ENCODE measurements around the gene TRIM5.

GRCh38 chr11:5674391-5674790 lies 10.5 kb downstream of the TRIM5 start:
- TF ChIP-seq TAF1 (IDR thresholded peaks at IDR 0.05; ENCODE audit: control insufficient read depth, extremely low read depth, insufficient read depth, low read length, severe bottlenecking) (no peak), CREB3 (tag; conservative IDR thresholded peaks at IDR 0.05; ENCODE audit: low read depth) (no peak), ZNF655 (CRISPR knock-in tag; IDR thresholded peaks at IDR 0.05) (no peak), CTCF (IDR thresholded peaks at IDR 0.05 in 2 of 3, conservative IDR thresholded peaks at IDR 0.05 in 1 of 3; ENCODE audit: insufficient read depth in 2 of 3, low read depth in 1 of 3, low read length in 3 of 3) (no peak), POLR2B (IDR thresholded peaks at IDR 0.05; ENCODE audit: low read depth, partially characterized antibody) (no peak), BRCA1 (IDR thresholded peaks at IDR 0.05) (no peak), BRCA1 (CRISPR knock-in tag; IDR thresholded peaks at IDR 0.05) (no peak), FOXJ3 (CRISPR knock-in tag; IDR thresholded peaks at IDR 0.05) (no peak), HINFP (tag; conservative IDR thresholded peaks at IDR 0.05; ENCODE audit: low read depth) (no peak), ATF2 (CRISPR knock-in tag; IDR thresholded peaks at IDR 0.05) (no peak), ZZZ3 (IDR thresholded peaks at IDR 0.05) (no peak), DIDO1 (tag; IDR thresholded peaks at IDR 0.05; ENCODE audit: low read depth) (no peak)

Data from K562 (cell line).